Pons (tissue), 1 donor: ENCODE measurements around the gene EIF3K.
A peak's percentile ranks its signal among the peaks of the same experiment; 100 is the strongest.
"Not testable (repeated sequence)": the region's sequence is repeated elsewhere in the genome, so short reads cannot be mapped to it uniquely, and the experiment has no call there.

Source experiments
- DNase-seq: peaks from one replicate; pipeline ENCODE4 v3.0.0-alpha.2; 2016; ENCODE audit warnings: low spot score

Gene EIF3K

DNA sequence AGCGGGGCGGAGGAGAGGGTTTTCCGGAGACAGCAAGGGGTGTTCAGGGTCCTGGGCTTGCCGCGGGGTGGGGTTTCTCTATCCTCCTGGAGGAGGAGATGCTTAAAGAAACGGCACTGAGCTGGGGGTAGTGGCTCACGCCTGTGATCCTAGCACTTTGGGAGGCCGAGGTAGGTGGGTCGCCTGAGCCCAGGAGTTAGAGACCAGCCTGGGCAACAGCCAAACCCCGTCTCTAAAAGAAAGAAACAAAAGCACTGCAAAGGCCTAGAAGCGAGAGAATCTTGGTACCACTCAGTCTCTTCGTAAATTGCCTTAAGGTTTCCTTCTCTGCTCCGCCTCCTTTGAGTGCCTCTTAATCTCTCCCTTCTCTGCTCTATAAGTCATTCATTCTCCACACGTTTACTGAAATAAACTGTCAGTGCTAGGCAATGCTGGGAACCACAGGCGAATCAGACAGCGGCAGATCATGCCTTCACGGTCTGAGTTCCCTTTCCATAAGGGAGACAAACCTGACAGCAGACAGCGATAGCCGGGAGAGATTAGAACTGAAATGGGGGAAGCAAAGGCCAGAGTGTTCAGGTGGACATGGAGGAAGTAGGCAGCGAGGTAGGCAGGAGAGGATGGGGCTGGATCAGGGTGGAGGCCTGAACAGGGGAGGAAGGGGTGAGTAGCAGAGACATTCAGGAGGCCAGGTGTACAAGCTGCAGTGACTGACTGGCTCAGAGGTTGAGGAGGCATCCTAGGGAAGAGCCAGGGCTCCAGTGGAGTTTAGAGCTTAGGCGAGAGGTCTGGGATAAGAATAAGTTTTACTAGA is 580 bp downstream of the EIF3K start:
- no peak for DNase-seq

DNA sequence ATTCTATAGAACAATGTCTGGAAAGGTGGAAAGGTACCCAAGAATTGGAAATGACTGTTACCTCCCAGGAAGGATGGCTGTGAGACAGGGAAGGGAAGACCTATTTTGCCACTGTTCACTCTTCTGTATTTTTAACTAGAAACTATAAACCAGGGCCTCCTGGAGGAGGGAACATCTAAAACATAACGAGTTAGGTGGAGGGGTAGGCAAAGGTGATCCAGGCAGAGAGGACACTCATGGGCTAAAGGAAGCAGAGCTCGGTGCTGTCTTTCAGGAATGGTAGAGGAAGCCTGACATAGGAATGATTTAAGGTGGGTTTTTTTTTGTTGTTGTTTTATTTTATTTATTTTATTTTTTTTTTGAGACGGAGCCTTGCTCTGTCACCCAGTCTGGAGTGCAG is 5.8 kb downstream of the EIF3K start:
- no peak for DNase-seq

DNA sequence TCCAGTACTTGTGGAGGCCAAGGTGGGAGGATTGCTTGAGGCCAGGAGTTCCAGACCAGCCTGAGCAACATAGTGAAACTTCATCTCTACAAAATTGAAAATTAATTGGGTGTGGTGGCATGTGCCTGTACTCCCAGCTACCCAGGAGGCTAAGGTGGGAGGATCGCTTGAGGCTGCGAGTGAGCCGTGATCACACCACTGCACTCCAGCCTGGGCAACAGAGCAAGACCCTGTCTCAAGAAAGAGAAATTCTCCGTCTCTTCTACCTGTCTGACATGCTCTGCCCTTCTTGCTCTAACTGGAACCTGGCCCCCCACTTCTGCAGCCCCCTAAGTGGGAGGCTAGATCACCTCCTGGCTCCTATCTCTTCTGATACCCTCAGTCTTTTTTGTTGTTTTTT is 7.4 kb downstream of the EIF3K start:
- DNase-seq = no peak

DNA sequence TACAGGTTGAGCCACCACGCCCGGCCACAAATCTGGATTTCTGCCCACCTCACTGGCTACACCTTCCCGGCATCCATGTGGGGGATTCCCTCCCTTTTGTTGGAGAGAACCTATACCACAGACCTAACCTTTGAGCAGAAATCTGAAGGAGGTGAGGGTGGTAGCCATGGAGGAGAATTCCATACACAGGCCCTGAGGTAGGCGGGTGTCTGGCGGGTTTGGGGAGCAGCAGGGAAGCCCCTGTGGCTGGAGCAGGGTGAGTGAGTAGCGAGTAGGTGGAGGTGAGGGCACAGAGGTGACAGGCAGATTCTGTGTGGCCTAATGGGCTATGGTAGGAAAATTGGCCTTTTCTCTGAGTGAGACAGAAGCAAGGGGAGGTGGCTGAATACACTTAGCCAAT is 10.6 kb downstream of the EIF3K start:
- no peak for DNase-seq

DNA sequence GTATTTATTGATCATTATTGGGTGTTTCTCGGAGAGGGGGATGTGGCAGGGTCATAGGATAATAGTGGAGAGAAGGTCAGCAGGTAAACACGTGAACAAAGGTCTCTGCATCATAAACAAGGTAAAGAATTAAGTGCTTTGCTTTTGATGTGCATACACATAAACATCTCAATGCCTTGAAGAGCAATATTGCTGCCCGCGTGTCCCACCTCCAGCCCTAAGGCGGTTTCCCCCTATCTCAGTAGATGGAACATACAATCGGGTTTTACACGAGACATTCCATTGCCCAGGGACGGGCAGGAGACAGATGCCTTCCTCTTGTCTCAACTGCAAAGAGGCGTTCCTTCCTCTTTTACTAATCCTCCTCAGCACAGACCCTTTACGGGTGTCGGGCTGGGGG is 12.3 kb downstream of the EIF3K start:
- DNase-seq = not testable (repeated sequence)

- DNase-seq = not testable (repeated sequence)
Measured at GRCh38 chr19:38631811-38632475, 13.0 kb downstream of the EIF3K start.

- DNase-seq = no peak
Measured at GRCh38 chr19:38632476-38633213, 13.7 kb downstream of the EIF3K start.

GRCh38 chr19:38634757-38635482 is 15.9 kb downstream of the EIF3K start:
- peak; percentile 61 for DNase-seq

GRCh38 chr19:38635483-38636399 is 16.8 kb downstream of the EIF3K start:
- DNase-seq = no peak

DNA sequence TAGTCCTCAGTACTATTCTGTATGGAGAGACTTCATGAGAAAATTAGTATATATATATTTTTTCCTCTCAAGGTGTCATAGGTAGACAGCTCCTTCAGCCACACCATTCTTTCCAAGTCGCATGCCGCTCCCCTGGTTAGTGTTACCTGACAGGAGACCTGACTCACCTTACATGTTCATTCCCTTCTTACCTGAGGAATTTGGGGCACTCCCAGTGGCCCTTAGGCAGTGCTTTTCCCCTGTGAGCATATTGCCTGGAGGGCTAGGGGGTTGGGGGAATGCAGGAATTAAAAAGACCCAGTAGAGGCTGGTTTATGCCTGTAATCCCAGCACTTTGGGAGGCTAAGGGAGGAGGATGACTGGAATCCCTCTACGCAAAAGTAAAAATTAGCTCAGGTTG is 19.5 kb downstream of the EIF3K start:
- no peak for DNase-seq

- DNase-seq = no peak
Measured at GRCh38 chr19:38639679-38640078, 20.7 kb downstream of the EIF3K start.

DNA sequence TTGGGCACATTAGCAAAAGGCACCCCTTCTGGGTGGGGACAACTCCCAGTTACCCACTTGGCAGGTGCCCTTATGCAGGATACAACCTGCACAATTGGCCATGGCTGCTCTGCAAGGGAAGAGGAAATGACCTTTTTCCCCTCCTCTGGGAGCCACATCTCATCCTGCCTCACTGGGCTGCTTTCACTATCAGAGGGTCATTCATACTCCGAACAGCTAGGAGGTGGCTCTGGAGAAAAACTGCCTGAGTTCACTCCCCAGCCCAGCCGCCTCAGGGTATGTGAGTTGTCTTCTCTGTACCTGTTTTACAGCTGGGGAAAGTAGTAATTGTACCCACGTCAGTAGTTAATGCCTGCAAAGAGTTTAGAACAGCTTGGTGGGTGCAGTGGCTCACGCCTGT is 21.4 kb downstream of the EIF3K start:
- DNase-seq = no peak

DNA sequence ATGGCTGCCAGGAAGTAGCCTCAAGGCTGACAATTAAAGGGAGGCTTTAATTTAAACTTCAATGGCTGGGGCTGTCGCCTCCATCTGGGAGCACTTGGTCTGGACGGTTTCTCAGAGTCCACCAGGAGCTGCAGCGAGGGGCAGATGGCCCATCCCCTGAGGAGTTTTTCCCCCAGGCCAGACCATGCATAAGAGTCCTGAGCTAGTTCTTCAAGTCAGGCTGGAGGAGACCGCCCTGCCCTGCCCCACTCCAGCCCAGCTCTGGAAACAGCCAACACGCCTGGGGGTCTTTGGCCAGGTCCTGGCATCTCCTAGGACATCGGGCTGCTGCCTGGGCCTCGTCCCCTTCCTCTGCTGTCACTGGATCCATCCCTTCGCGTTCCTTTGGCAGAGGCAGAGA is 23.2 kb downstream of the EIF3K start:
- no peak for DNase-seq

GRCh38 chr19:38644719-38645118 is 25.7 kb downstream of the EIF3K start:
- no peak for DNase-seq

- DNase-seq = peak; percentile 95
Measured at GRCh38 chr19:38647368-38647965, 28.5 kb downstream of the EIF3K start, which contains the start of gene ACTN4. TSS of gene ACTN4 (plus strand) at chr19:38647649. CDS start at chr19:38647746, 97 bp downstream.

DNA sequence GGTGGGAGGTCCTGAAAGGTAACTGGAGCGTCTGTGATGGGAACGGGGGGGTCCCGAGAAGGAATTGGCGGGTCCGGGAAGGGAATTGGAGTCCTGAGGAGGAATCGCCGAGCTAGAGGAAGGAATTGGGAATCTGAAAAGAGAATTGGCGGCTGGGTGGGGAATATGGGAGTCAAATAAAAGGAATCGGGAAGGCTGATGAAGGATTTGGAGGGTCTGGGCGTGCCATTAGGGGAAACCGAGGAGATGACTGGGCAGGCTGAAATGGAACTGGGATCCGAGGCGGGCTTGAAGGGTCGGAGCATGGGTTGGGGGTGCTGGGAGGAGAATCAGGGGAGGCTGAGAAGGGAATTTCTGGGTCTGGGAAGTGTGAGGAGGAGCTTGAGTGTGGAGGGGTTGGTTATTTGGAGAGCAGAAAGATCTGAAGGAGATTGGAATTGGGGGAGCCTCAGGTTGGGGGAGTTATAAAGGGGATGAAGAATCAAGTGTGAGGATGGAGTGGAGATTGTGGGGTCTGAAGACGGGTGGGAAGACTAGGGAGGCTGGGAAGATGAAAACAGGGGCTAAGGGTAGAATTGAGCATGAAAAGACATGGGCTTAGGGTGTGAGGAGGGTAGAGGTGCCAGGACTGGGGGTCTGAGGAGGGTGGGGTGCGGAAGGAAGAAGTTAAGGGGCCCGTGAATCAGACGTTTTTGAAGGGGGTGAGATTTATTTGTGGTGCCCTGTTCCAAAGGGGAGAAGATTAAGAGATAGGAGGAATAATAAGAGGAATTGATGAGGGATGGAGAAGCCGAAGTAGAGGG is 29.2 kb downstream of the EIF3K start:
- DNase-seq = peak; percentile 17

DNA sequence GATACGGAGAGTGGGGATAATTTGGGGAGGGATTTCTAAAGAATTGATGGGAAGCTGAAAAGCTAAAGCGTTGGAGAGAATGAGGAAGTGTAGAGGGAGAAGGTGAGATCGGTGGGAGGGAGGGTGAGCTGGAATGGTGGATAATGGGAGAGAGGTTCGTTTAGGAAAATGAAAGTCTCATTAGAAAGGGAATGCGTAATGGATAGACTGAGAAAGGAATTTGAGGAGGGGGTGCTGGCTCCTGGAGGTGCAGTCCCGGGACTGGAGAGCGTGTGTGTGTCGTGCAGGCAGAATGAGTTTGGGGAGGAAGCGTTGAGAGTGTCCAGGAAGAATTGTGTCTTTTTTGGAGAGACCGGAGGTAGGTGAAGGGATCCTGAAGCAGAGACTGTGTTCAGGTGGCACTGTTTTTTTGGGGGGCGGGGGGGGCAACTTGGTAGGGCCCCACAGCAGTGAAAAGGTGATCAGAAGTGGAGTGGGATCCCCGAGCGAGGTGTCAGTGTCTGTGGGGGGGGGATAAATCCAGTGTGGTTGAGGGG is 29.8 kb downstream of the EIF3K start:
- DNase-seq = no peak

- DNase-seq = no peak
Measured at GRCh38 chr19:38649305-38650171, 30.6 kb downstream of the EIF3K start.
